Measurements from ENCODE around the gene CACNA1G.

DNA sequence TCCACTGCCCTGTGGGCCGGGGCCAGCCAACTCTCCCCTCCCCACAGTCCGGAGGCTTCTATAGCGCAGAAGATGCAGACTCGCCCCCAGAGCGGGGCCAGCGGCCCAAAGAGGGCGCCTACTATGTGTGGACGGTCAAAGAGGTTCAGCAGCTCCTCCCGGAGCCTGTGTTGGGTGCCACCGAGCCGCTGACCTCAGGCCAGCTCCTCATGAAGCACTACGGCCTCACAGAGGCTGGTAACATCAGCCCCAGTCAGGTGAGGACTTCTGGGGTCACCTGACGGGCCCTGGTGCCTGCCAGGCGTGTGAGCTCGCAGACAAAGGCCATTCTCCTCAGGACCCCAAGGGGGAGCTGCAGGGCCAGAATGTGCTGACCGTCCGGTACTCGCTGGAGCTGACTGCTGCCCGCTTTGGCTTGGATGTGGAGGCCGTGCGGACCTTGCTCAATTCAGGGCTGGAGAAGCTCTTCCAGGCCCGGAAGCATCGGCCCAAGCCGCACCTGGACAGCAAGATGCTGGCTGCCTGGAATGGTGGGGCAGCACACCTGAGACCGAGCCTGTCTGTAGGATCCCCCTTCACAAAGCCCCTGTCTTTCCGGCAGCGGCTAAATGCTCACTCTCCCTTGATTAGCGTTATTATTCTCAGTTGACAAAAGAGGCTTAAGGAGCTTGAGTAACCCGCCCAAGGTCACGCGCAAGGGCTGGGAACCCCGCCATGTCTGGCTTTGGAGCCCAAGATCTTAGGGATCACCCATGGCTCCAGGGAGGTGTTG is 9.7 kb upstream of the CACNA1G start:
- TF ChIP-seq CTCF (IDR thresholded peaks at IDR 0.05) (peak in 5 of 6 experiments; percentile 52 to 71 (median 58)), POLR2A (IDR thresholded peaks at IDR 0.05) (no peak)

Data from esophagus squamous epithelium (tissue), 4 donors.